Cardiac muscle cell (in vitro differentiated cells and primary cell): Measurements from ENCODE around the gene SH3RF3. TPM values are rescaled to one million over a fixed set of nuclear protein-coding genes. Genes with fewer than 3 reads are reported as not detected.

Source experiments
- DNase-seq, 2 donors: peaks; one replicate each; pipeline versions ENCODE4 v3.0.0 to v3.0.0-alpha.2; 2010 to 2017; ENCODE audit warnings: low read depth in 1 of 2, low spot score in 1 of 2
- H3K27ac ChIP-seq: fragments of 200-600 bp; sonication (generic); 2 replicates; pipeline ENCODE4 v1.5.1; 2016
- H3K27me3 ChIP-seq: fragments of 200-600 bp; sonication (generic); 2 replicates; pipeline ENCODE4 v1.6.0; 2016; ENCODE audit warnings: control low read depth
- H3K36me3 ChIP-seq: fragments of 200-600 bp; sonication (generic); 2 replicates; pipeline ENCODE4 v1.5.1; 2016; ENCODE audit warnings: control low read depth
- H3K4me1 ChIP-seq: fragments of 200-600 bp; sonication (generic); 2 replicates; pipeline ENCODE4 v1.8.1; 2017; ENCODE audit warnings: low read depth, mild to moderate bottlenecking, mixed run types
- H3K4me3 ChIP-seq: fragments of 200-600 bp; sonication (generic); 2 replicates; pipeline ENCODE4 v1.5.1; 2016; ENCODE audit warnings: mild to moderate bottlenecking
- H3K9me3 ChIP-seq: fragments of 200-600 bp; sonication (generic); 2 replicates; pipeline ENCODE4 v1.5.1; 2017; ENCODE audit warnings: low read depth, mild to moderate bottlenecking, control low read depth
- polyA plus RNA-seq: library from polyadenylated mRNA; unstranded; fragments of >200 nt; fragmentation: Nextera tagmentation; extraction: Ambion mirVana; gene quantifications from 2 replicates; pipeline ENCODE4 v1.2.1, GENCODE V29; 2016
- total RNA-seq: library from RNA; depleted of rRNA; stranded (reverse); fragments of >200 nt; gene quantifications from 2 replicates; pipeline ENCODE4 v1.2.3, GENCODE V29; 2016
- TF ChIP-seq, protein P1 (sequence below): IDR thresholded peaks from 2 replicates; pipeline ENCODE4 v1.5.1; 2012; ENCODE audit warnings: low read depth, mild to moderate bottlenecking, low read length

Gene SH3RF3
- total and polyA plus RNA-seq, 2 experiments from 2014 or later, result 1.2 to 1.7 TPM

DNA sequence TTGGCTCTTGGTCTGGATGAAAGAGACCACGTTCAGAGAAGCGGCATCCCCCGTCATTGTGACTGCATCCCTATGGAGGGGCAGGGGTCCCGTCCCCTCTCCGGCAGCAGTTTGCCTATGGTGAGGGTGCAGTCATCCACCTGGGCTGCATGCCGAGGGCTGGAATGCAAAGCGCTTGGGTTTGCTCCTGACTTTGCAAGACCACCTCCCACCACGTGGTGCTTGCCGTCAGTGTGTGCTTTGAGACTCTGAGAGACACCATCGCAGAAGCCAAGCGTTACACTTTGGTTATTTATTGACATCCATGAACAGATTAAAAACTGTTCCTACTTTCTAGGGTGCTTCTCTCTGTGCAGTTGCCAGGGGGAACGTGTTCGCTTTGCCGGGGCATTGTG, 59.5 kb downstream of the SH3RF3 start:
- no peaks in the 10 kb centered on the region for H3K4me1 ChIP-seq
- H3K27me3 ChIP-seq, result no peaks in the 10 kb centered on the region
- TF ChIP-seq, protein P1, sequence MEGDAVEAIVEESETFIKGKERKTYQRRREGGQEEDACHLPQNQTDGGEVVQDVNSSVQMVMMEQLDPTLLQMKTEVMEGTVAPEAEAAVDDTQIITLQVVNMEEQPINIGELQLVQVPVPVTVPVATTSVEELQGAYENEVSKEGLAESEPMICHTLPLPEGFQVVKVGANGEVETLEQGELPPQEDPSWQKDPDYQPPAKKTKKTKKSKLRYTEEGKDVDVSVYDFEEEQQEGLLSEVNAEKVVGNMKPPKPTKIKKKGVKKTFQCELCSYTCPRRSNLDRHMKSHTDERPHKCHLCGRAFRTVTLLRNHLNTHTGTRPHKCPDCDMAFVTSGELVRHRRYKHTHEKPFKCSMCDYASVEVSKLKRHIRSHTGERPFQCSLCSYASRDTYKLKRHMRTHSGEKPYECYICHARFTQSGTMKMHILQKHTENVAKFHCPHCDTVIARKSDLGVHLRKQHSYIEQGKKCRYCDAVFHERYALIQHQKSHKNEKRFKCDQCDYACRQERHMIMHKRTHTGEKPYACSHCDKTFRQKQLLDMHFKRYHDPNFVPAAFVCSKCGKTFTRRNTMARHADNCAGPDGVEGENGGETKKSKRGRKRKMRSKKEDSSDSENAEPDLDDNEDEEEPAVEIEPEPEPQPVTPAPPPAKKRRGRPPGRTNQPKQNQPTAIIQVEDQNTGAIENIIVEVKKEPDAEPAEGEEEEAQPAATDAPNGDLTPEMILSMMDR, result no peak
- no peak overlapping the region for H3K4me3 ChIP-seq
- no peaks in the 10 kb centered on the region for H3K36me3 ChIP-seq
- H3K9me3 ChIP-seq, result no peaks in the 10 kb centered on the region
- no peak for DNase-seq
- no peak overlapping the region for H3K27ac ChIP-seq

DNA sequence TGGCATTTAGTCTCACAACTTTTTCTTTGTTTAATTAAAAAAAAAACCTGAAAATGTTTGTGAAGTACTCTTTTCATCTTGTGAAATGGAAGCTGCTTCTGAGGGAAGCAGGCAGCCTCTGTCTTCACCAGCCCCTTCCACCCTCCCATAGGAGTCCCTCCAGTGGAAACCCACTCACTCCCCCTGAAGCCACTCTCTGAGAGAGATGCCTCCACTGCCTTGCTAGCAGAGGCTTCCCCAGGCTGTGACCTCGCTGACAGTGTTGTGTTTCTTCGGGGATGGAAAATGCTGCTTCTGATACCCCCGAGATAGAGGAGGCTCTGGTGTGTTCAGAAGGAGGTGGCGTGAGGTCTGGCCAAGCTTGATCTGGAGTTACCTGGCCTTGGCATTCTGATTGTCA, 59.9 kb downstream of the SH3RF3 start:
- H3K4me3 ChIP-seq, result no peak overlapping the region
- H3K4me1 ChIP-seq, result no peaks in the 10 kb centered on the region
- DNase-seq, result no peak
- H3K9me3 ChIP-seq, result no peaks in the 10 kb centered on the region
- TF ChIP-seq, protein P1, result no peak
- no peaks in the 10 kb centered on the region for H3K27me3 ChIP-seq
- no peak overlapping the region for H3K27ac ChIP-seq
- no peaks in the 10 kb centered on the region for H3K36me3 ChIP-seq

DNA sequence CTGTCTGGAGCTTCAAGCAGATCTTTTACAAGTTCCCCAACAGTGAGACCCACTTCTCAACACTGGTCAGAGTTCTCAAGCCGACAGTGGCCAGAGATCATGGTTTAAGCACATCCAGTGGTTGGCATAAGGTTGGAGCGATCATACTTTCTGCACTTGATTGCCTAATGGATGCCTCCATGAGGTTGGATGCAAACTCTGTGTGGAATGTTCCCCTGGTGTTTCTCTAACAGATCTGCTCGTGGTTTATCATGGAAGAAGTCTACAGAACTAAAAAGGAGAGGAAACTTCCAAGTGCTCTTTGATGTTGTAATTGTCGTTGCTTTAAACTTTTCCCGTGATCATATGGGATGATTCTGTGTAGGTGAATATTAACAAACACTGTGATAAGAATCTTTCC, 60.7 kb downstream of the SH3RF3 start:
- Histone ChIP-seq H3K4me1 (peaks cover 4% of the 10 kb centered on the region), H3K9me3 (no peaks in the 10 kb centered on the region), H3K27ac (no peak overlapping the region), H3K27me3 (no peaks in the 10 kb centered on the region), H3K4me3 (no peak overlapping the region), H3K36me3 (no peaks in the 10 kb centered on the region)
- no peak for DNase-seq
- TF ChIP-seq, protein P1, result no peak

DNA sequence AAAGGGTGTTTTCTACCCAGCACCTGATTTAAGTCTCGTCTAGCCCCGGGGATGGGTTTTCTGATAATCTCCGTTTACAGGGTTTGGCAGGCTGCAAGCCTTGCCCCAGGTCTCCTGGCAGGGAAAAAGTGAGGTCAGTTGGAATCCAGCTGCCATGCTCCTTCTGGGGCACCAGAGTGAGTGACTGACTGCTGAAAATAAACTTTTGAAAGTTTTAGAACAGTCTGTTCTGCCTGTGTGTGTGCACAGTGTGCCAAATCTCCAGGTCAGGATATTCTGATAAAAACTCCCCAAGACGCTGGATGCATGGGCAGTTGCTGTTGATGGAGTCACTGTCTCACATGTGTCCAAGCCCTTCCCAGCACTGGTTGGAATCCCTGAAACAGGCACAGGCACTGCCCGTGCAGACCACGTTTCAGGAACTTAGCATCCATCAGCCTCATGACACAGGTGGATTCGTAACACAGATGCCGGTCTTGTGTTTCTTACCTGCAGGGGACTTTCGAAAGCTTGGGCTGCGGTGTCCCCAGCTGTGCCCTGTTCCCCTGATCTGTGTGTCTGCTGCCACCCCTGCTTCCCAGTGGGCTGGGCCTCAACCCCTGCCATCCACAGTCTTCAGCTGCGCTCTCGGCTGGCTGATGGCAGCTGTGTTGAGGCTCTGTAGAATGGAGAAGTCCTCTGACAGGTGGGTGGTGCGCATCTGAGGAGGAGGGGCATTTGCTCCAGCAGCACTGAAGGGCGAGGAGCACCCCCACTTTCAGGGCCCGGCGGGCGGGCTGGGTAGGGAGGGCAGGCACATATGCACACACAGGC, 65.0 kb downstream of the SH3RF3 start:
- no peak for DNase-seq
- Histone ChIP-seq H3K4me1 (peaks cover 20% of the 10 kb centered on the region), H3K4me3 (no peak overlapping the region), H3K27ac (no peak overlapping the region), H3K9me3 (no peaks in the 10 kb centered on the region), H3K36me3 (no peaks in the 10 kb centered on the region), H3K27me3 (no peaks in the 10 kb centered on the region)
- TF ChIP-seq, protein P1, result no peak

DNA sequence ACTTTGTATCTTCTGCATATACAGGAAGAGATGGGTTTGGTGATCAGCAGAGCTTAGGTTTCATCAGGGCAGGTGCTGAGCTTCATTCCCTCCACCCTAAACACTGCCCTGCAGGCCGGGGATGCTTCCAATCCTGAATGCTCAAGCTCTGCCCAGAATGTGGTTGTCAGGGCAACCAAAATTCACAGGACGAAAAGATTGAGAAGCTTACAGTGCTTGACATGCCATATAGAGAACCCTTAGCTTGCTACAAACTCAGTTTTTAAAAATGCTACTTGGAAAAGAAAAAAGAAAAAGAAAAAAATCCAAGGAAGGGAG, 65.6 kb downstream of the SH3RF3 start:
- Histone ChIP-seq H3K36me3 (no peaks in the 10 kb centered on the region), H3K9me3 (no peaks in the 10 kb centered on the region), H3K27ac (no peak overlapping the region), H3K4me1 (peaks cover 20% of the 10 kb centered on the region), H3K4me3 (no peak overlapping the region), H3K27me3 (no peaks in the 10 kb centered on the region)
- TF ChIP-seq, protein P1, result no peak
- DNase-seq, result no peak
